Stimulated activated CD4-positive, alpha-beta T cell treated with anti-CD3 and anti-CD28 coated beads, Interleukin-1b, Interleukin-23, amount 100 ng/mL, for 4 hours (primary cell): ENCODE measurements around the gene AGTPBP1.

ENCODE experiments used
- DNase-seq, 2 donors: peaks; one replicate each; pipeline ENCODE4 v3.0.0-alpha.2; 2020; ENCODE audit warnings: low read depth in 2 of 2

The AGTPBP1 gene

GRCh38 chr9:85541876-85542275 lies 199.9 kb downstream of the AGTPBP1 start:
- DNase-seq: no peak

DNA sequence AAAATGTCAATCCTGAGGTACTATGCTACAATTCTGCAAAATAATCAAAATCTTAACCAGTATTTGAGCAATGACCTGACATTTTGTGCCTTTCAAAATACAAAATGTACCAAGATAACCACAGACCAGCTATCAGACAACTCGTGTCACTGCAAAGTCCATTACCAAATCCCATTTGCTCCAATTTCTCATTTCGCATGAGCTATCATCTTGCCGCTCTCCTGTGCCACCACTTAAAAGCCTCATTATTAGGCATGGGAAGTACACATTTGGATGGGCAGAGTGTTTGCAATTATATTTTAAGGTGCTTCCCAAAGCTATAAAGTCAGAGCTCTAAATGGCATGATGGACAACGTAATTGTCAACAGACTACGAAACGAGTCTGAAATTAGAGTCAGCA lies 205.2 kb downstream of the AGTPBP1 start:
- DNase-seq: no peak

DNA sequence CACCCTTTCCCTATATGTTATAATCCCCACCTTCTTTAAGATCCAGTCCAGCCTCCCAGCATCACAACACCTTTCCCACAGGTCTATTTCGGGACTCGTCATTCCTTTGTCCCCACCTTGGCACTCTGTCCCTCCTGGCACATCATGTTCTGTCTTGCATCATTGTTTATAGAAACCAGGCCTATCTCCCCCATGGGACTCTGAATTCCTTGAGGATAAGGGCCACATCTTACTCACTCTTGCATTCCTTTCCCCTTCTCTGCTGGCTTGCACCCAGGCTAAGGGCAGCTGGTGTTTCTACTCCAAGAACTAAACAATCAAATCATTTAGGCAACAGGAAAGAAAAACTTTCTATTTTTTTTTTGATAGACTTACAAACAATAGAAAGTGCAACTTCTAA lies 205.7 kb downstream of the AGTPBP1 start:
- DNase-seq: no peak

- no peak for DNase-seq
Measured at GRCh38 chr9:85534340-85534739, 207.4 kb downstream of the AGTPBP1 start.

- DNase-seq: no peak
Measured at GRCh38 chr9:85533538-85533937, 208.2 kb downstream of the AGTPBP1 start.

- DNase-seq: no peak
Measured at GRCh38 chr9:85530721-85531120, 211.0 kb downstream of the AGTPBP1 start.

- DNase-seq: no peak
Measured at GRCh38 chr9:85528607-85529006, 213.1 kb downstream of the AGTPBP1 start.

DNA sequence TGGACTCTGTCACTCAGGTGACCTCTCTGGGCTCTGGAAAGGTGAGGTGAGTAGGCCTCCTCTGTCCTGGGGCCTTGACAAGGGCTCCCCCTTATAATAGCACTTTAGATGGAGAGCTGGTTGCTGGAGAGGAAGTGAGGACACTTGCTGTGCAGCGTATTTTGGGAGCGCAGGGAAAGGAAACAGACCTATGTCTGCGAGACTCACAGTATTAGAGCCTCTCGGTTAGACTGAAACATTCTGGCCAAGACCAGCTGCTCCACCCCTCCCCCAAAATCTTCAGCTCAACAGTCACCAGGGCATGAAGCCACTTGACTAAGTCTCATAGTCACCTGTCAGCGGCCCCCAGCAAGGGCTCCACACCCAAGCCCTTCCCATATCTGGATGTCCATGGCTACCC lies 213.6 kb downstream of the AGTPBP1 start:
- DNase-seq: no peak

DNA sequence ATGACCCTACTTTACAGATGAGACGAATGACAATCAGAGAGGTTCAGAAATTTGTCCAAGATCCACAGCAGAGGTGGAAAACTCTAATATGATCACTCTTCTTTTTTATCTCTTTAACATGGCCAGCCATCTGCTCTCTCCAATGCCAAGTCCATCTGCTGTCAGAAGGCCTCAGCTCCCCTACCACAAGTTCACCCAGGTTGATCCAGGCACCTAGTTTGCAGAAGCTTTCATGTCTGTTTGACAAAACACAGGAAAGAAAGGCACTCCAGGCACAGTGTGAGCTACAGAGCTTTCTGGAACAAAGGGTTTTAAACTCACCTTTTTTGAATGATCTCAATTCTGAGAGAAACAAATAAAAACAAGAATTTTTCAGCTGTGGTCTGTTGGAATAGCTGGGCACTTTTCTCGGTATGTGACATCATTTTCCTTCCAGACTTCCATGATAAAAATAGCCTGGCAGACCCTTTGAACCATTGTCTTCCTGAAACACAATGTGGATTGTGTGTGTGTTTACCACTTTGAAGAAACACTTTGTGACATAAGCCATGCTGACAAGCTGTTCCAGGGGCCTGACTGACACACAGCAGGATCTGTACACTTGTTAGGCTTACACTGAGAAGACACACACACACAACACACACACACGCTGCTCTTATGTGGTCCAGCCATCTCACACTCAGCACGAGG lies 214.3 kb downstream of the AGTPBP1 start:
- DNase-seq: no peak

DNA sequence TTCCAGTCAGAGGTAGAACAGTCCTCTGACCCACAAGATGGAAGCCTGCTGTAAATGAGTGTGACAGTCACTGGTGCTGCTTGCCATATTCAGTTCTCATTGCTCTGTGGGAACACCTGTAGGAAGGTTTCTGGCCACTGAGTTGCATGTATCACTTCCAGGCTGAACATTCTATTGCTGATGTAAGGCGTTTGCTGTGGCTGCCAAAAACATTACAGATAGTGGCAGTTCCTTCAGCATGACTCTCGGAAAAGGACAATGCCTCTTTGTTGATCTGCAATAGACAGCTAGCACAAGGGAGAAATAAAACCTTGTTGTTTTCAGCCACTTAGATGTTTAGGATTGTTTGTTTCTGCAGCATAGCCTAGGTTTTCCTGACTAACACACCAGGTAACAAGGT lies 217.2 kb downstream of the AGTPBP1 start:
- DNase-seq: no peak

GRCh38 chr9:85523202-85523601 lies 218.6 kb downstream of the AGTPBP1 start:
- DNase-seq: no peak

GRCh38 chr9:85522459-85523092 lies 219.2 kb downstream of the AGTPBP1 start:
- DNase-seq: no peak

GRCh38 chr9:85521371-85522197 lies 220.2 kb downstream of the AGTPBP1 start:
- DNase-seq: no peak

DNA sequence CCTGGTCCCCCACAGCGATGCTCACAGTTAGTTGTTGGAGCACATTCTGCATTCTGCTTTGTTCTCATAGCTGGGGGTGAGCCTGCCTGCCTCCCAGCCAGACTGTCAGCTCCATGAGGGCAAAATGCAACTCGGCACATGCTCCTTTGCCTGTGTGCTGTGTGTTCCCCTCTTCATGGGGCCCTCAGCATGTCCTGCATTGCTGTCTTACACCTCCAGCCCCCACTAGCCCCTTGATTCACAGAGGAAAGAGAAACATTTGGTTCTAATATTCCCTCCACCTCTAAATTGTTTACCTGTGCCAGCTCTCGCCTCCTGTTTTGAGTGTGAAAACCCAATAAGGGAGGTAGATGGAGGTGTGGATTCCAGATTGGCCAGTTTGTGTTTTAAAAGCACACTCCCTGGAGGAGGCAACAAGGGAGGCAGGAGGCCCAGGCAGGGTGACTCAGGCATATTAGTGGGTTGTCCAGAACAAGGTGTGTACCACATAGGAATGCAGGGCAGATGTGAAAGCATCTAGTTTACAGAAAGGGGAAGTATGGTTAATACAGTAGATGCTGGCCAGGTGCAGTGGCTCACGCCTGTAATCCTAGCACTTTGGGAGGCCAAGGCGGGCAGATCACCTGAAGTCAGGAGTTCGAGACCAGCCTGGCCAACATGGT lies 224.6 kb downstream of the AGTPBP1 start:
- DNase-seq: no peak

GRCh38 chr9:85516455-85516854 lies 225.3 kb downstream of the AGTPBP1 start:
- no peak for DNase-seq

- DNase-seq: no peak
Measured at GRCh38 chr9:85515021-85515420, 226.7 kb downstream of the AGTPBP1 start.

DNA sequence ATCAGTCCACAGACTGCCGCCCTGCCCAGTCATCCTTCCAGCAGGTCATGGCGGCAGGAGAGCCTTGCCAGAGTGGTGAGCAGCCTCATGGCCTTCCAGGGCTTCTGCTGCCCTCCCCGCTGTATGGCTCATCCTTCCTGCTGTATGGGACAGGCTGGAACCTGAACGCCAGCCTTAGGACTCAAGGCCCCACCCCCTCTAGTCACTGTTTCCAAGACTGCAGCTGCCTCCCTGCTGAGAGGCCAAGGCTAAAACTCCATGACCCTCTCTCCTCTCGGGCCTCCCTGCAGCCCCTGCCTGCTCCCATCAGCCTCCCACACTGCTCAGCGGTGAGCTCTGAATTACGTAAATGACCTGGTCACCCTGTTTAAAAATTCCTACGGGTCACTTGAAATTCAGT lies 227.5 kb downstream of the AGTPBP1 start:
- no peak for DNase-seq

DNA sequence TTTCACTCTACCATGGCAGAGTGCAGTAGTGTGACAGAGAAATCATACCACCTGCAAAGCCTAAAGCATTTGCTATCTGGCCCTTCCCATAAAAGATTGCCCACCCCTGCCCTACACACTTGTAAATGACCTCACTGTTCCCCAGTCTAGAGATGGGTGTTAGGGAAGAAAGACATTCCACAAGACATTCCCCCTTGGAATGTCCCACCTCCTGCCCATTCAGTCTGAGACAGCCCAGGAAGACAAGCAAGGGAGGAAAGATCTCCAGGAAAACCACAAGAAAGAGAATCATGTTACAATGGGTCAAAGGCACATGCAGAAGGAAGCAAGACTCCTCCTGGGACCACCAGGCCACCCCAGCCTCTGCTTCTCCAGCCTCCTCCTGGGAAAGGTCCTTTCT lies 230.0 kb downstream of the AGTPBP1 start:
- DNase-seq: no peak

- DNase-seq: no peak
Measured at GRCh38 chr9:85510830-85511504, 230.8 kb downstream of the AGTPBP1 start.

DNA sequence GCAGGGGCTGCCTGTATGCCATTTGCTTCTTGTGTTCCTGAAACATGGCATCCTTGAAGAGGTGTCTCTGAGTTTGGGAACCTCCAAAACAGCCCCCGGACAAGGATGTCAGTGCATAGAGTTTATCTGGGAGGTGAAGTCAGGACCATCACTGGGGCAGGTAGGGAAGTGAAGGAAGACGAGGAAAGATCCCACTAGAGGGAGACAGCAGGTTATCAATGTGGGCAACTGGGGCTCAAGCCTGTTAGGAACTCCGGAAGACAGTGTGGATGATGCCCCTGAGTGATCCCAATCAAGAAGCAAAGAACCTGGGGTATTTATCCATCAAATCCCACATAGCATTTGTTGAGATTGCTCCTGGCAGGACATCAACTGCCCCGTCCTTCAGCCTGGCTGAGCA lies 233.1 kb downstream of the AGTPBP1 start:
- DNase-seq: no peak

GRCh38 chr9:85505612-85506011 lies 236.1 kb downstream of the AGTPBP1 start:
- no peak for DNase-seq
